ENCODE measurements around the gene PTPN18. TPM values are rescaled to one million over a fixed set of nuclear protein-coding genes. Genes with fewer than 3 reads are reported as not detected.

PTPN18 gene
- total and polyA plus RNA-seq, 11 donors, result 9.7 to 42.5 (median 12.6) TPM

DNA sequence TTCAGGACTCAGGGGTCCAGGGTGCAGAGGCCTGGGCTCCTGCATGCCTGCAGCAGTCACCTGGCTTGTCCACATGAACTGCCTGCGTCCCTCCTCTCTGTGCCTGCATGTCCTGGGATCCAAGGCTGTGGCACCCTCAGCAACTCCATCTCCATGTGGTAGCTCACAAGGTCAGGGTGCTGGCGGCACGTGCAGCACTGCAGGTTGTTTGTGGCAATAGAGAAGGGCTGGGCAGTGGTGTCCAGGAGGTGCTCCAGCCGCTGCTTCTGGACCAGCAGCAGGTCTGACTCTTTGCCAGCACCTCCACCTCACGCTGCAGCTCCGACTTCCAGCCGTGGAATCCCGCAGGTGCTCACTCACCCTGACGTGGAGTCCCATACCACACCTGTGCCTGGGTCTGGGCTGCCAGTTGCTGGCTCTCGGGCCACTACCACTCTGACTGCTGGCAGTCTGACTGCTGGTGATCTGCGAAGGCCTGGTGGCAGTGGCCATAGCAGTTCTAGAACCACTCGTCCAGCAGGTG lies 42.0 kb upstream of the PTPN18 start:
- H3K27ac ChIP-seq, result no peak overlapping the region
- TF ChIP-seq CTCF (IDR thresholded peaks at IDR 0.05), result no peak
- peaks cover 0 to 5% (median 0%) of the 10 kb centered on the region in 12 donors for H3K4me1 ChIP-seq
- 83 to 88% (median 86%) methylated on average over 8 to 12 of the region's 12 CpGs for WGBS, 4 donors
- H3K36me3 ChIP-seq, result no peaks in the 10 kb centered on the region
- intact Hi-C loops (cut with DNase I), result no loop called here
- H3K4me3 ChIP-seq, result no peak overlapping the region
- H3K9me3 ChIP-seq, result no peaks in the 10 kb centered on the region
- DNase-seq, result no peak
- no peak for ATAC-seq
- no peaks in the 10 kb centered on the region for H3K27me3 ChIP-seq

- intact Hi-C loops (cut with DNase I), result no loop called here
- ATAC-seq (no peak), DNase-seq (no peak)
- Histone ChIP-seq H3K4me3 (no peak overlapping the region), H3K9me3 (no peaks in the 10 kb centered on the region), H3K4me1 (peaks cover 0 to 5% (median 0%) of the 10 kb centered on the region in 12 donors), H3K27me3 (no peaks in the 10 kb centered on the region), H3K36me3 (no peaks in the 10 kb centered on the region), H3K27ac (no peak overlapping the region)
- TF ChIP-seq CTCF (IDR thresholded peaks at IDR 0.05) (no peak), POLR2A (IDR thresholded peaks at IDR 0.05) (no peak)
- WGBS, 4 donors, result 88 to 96% (median 90%) methylated on average over 3 of the region's 3 CpGs; no CpG with 5 or more reads in 1 of the 4 donors
Observed at GRCh38 chr2:130314377-130314776, 41.5 kb upstream of the PTPN18 start.

GRCh38 chr2:130316596-130316995 lies 39.3 kb upstream of the PTPN18 start:
- no peak for DNase-seq
- no peaks in the 10 kb centered on the region for H3K27me3 ChIP-seq
- no peaks in the 10 kb centered on the region for H3K4me1 ChIP-seq
- no peak overlapping the region for H3K27ac ChIP-seq
- ATAC-seq, result no peak
- 18 to 35% (median 22%) methylated on average over 1 of the region's 1 CpG for WGBS, 4 donors
- no peaks in the 10 kb centered on the region for H3K36me3 ChIP-seq
- H3K9me3 ChIP-seq, result no peaks in the 10 kb centered on the region
- intact Hi-C loops (cut with DNase I), result no loop called here
- TF ChIP-seq POLR2A (IDR thresholded peaks at IDR 0.05) (no peak), CTCF (IDR thresholded peaks at IDR 0.05) (no peak)
- no peak overlapping the region for H3K4me3 ChIP-seq

GRCh38 chr2:130318906-130319305 lies 37.0 kb upstream of the PTPN18 start:
- H3K36me3 ChIP-seq, result no peaks in the 10 kb centered on the region
- DNase-seq (no peak), ATAC-seq (no peak)
- intact Hi-C loops (cut with DNase I), result no loop called here
- no peaks in the 10 kb centered on the region for H3K4me1 ChIP-seq
- H3K9me3 ChIP-seq, result no peaks in the 10 kb centered on the region
- TF ChIP-seq POLR2A (IDR thresholded peaks at IDR 0.05), result no peak
- TF ChIP-seq CTCF (IDR thresholded peaks at IDR 0.05), result no peak
- 68 to 86% (median 73%) methylated on average over 2 to 7 of the region's 7 CpGs for WGBS, 4 donors
- no peak overlapping the region for H3K4me3 ChIP-seq
- H3K27me3 ChIP-seq, result peaks cover 0 to 8% (median 0%) of the 10 kb centered on the region in 9 donors
- H3K27ac ChIP-seq, result no peak overlapping the region

Data from heart left ventricle (tissue), 16 donors.